LNCAP (cell line): ENCODE measurements around the gene WDR72.

ENCODE experiments used
- TF ChIP-seq, protein P1 (sequence below): fragments of 450-650 bp; IDR thresholded peaks from 2 replicates; pipeline ENCODE4 v1.5.1; 2017; ENCODE audit warnings: mild to moderate bottlenecking

Gene WDR72

GRCh38 chr15:53762916-53763315 lies 3.5 kb upstream of the WDR72 start:
- TF ChIP-seq, protein P1, sequence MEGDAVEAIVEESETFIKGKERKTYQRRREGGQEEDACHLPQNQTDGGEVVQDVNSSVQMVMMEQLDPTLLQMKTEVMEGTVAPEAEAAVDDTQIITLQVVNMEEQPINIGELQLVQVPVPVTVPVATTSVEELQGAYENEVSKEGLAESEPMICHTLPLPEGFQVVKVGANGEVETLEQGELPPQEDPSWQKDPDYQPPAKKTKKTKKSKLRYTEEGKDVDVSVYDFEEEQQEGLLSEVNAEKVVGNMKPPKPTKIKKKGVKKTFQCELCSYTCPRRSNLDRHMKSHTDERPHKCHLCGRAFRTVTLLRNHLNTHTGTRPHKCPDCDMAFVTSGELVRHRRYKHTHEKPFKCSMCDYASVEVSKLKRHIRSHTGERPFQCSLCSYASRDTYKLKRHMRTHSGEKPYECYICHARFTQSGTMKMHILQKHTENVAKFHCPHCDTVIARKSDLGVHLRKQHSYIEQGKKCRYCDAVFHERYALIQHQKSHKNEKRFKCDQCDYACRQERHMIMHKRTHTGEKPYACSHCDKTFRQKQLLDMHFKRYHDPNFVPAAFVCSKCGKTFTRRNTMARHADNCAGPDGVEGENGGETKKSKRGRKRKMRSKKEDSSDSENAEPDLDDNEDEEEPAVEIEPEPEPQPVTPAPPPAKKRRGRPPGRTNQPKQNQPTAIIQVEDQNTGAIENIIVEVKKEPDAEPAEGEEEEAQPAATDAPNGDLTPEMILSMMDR, result no peak

DNA sequence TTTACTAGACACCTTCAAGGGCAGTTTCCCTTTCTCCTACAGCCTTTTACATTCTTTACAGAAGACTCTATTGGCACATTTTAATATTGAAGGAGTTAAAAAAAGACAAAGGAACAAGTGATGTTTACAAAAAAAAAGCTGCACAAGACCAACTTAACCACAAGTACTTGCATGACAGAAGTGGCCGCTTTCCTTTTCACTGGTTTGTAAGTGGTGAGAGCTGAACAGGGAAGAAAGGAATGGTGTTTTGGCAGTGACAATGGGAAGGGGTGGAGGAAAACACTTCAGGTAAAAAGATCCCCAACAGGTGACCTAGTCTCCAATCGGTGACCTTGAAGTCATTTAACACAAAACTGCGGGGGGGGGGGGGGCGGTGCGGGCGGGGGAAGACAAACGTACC lies 1.1 kb downstream of the WDR72 start:
- TF ChIP-seq, protein P1, result no peak

- TF ChIP-seq, protein P1, result no peak
Measured at GRCh38 chr15:53757906-53758305, 1.6 kb downstream of the WDR72 start.

GRCh38 chr15:53753813-53754212 lies 5.7 kb downstream of the WDR72 start:
- TF ChIP-seq, protein P1, result no peak

DNA sequence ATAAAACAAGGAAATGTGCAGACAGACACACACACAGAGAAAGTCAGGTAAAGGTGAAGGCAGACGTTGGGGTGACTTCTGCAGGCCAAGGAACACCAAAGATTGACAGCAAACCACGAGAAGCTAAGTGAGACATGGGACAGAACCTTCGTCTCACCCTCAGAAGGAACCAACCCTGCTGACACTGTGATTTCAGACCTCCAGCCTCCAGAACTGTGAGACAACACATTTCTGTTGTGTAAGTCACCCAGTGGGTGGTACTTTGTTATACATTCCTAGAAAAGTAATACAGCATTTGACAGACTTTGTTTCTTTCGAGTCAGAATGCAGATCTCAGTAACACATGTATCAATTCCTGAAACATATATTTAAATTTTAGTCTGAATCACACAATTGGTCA lies 7.1 kb downstream of the WDR72 start:
- TF ChIP-seq, protein P1, result no peak

- TF ChIP-seq, protein P1, result no peak
Measured at GRCh38 chr15:53747501-53748068, 11.9 kb downstream of the WDR72 start.

DNA sequence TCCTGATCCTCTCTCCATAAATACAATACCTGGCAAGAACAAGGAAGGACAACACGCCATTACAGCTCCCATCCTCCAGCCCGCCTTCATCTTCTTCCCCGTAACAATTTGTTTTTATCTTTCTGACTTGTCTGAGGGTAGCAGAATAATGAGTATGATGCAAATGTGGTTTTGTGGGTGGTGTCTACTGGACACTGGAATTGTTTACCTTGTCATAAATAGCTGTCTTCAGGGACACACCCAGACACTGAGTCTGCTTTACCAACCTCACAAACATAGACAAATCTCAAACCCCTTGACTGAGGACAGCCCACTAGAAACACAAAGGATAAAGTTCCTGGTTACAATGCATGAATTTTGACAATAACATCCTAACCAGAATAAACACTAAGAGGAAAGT lies 13.4 kb downstream of the WDR72 start:
- TF ChIP-seq, protein P1, result no peak

- TF ChIP-seq, protein P1, result no peak
Measured at GRCh38 chr15:53739651-53740050, 19.8 kb downstream of the WDR72 start.
